Fibroblast of mammary gland (primary cell): ENCODE measurements around the gene PUSL1.

Experiments used
- DNase-seq: peaks from one replicate; pipeline ENCODE4 v3.0.0-alpha.2; 2010; ENCODE audit warnings: low read depth
- H3K4me3 ChIP-seq: 2 replicates; pipeline ENCODE4 v1.5.1; 2011; ENCODE audit warnings: low read depth, mild to moderate bottlenecking, low read length, moderate library complexity; ENCODE audit not compliant: control insufficient read depth
- TF ChIP-seq, protein P1 (sequence below): conservative IDR thresholded peaks from 2 replicates; pipeline ENCODE4 v1.5.1; 2011; ENCODE audit warnings: low read depth, low read length, inconsistent platforms; ENCODE audit not compliant: control insufficient read depth, insufficient read depth

The PUSL1 gene

DNA sequence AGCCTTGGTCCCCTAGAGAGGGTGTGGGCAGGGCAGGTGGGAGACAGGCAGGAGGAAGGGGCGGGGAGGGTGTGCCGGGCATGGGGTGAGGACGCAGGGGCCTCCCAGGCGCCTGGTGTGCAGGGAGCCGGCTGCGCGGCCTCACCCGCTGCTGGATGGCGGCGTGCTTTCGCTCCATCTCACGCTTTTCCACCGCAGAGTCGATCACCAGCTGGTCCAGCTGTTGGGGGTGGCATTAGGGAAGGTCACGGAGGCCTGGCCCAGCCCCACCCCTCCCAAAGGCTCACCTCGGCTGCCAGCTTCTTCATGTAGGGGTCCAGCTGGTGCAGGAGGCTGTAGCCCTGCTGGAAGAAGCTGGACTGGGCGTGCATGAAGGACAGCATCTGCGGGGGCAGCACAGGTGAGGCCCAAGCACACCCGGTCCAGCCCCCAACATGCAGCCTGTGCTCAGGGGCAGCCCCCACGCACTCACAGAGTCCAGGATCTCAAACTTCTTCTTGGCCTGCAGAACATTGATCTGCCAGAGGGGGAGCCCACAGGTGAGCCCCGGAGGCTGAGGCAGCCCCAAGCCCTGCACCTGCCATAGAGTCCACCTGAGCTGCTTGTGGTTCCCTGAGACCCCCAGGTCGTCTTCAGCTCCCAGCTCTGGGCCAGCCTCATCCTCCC is 8.6 kb upstream of the PUSL1 start:
- TF ChIP-seq, protein P1, sequence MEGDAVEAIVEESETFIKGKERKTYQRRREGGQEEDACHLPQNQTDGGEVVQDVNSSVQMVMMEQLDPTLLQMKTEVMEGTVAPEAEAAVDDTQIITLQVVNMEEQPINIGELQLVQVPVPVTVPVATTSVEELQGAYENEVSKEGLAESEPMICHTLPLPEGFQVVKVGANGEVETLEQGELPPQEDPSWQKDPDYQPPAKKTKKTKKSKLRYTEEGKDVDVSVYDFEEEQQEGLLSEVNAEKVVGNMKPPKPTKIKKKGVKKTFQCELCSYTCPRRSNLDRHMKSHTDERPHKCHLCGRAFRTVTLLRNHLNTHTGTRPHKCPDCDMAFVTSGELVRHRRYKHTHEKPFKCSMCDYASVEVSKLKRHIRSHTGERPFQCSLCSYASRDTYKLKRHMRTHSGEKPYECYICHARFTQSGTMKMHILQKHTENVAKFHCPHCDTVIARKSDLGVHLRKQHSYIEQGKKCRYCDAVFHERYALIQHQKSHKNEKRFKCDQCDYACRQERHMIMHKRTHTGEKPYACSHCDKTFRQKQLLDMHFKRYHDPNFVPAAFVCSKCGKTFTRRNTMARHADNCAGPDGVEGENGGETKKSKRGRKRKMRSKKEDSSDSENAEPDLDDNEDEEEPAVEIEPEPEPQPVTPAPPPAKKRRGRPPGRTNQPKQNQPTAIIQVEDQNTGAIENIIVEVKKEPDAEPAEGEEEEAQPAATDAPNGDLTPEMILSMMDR = peak; percentile 23
- no peak overlapping the region for H3K4me3 ChIP-seq
- DNase-seq = no peak

DNA sequence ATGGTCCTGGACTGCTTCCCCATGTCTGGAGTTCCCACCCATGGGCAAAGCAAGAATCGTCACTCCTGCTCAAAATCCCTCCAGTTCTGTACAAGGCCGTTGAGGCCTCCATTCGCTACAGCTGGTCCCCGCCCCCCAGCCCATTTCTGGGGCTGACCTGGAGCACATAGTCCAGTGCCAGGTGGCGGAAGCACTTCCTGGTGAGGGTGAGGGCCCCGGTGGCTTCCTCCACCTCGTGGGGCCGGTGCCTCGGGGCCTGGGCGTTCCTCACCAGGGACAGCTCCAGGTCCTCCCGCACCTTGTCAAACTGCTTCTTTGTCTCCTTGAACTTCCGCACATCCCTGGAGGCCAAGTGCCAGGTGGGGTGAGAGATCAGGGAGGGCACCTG is 8.1 kb upstream of the PUSL1 start:
- no peak for DNase-seq
- TF ChIP-seq, protein P1 = no peak
- no peak overlapping the region for H3K4me3 ChIP-seq

DNA sequence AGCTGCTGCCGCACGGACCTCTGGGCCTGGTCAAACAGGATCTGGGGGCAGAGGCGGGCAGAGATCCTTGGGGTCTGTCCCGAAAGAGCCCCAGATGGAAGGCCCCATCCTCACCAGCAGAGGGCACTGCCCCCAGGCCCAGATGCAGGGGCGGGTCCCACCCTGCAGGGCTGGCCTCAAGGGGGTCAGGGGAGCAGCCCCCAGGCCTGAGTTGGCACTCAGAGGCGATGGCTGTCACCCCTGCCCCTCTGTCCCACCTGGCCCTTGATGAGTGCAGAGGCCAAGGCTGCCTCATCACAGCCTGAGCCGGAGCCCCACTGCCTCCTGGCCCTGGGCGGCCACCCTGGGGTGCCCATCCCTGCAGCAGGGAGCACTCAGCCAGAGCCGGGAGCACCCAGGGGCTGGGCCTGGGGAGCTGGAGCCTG is 6.4 kb upstream of the PUSL1 start:
- TF ChIP-seq, protein P1 = peak; percentile 37
- no peak overlapping the region for H3K4me3 ChIP-seq
- no peak for DNase-seq

DNA sequence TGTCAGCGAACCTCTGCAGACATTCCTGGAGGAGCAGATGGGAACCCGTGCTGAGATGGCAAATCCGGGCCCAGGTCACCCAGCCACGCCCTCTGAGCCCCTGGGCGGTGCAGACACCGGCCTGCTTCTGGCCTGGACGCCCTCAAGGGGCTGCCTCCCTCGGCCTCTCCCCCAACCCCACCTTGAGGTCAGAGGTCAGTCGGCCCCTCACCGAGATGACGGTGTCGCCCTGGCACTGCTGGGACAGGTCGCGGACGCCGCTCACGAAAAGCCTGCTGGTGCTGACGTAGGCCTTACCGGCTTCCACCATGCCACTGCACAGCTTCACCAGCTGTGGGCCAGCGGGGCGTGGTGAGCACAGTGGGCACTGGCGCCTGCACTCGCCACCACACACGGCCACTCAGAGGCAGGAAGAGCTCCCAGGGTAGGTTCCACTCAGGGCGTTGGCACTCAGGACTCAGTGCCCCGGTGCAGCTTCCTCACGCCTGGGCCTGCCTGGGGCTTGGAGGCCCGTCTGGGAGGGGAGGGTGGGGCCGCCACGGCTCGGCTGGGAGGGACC is 5.4 kb upstream of the PUSL1 start:
- DNase-seq = no peak
- H3K4me3 ChIP-seq = no peak overlapping the region
- TF ChIP-seq, protein P1 = no peak

DNA sequence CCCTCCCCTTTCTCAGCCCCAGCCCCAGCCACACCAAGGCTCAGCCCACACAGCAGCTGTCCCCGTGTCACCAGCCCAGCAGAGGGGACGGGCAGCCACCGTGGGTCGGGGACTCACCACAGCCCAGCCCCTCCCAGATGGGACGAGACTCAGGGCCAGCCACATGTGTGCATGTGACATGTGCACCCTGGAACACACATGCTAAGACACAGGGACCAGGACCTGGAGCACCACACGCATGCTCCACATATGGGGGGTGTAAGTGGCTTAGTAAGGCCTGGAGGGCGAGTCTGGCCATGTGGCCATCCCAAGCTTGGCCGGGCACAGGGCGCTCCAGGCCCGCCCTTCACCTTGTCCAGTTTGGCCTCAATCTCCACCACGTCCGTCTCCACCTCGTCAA is 4.7 kb upstream of the PUSL1 start:
- no peak for DNase-seq
- TF ChIP-seq, protein P1 = no peak
- no peak overlapping the region for H3K4me3 ChIP-seq

DNA sequence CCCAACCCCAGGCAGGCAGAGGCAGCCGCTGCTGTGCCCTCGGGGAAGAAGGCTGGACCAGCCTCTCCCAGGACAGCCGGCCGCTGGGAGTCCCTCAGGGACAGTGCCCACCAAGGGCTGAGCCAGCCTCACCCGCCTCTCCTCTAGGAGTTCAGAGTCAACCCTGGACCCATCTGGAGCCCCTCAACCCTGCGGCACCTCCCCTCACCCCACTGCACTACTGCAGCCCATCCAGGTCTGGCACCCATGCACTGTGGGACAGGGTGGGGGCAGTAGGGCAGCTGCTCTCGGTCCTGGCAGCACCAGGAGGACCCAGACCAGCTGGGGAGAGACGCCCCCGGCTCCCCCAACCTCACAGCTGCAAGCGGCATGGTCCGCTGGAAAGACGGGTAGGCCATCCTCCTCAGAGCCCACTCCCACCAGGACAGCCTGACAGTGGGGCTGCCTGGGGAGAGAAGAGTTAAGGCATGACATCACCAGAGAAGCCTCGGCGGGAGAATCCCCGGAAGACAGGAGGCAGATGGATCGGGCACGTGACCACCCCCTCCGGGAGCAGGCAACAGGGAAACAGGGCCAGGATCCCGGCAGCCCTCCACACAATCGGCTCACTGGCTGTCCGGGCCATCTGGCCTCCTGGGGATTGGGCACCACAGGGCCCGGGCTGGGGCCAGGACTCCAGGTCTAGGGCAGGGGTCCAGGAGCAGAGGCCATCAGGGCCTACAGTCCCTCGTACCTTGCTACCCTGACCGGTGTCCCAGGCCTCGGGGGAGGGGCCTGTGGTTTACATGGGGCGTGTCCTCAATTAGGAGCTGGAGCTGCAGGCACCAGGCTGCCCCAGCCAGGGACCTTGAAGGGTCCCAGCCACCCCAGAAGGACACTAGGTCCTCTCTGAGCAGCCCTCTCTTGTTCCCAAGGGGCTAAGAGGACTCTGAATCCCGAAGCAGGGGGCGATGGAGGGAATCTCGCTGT is 3.8 kb upstream of the PUSL1 start:
- peak overlapping the region; percentile 62 for H3K4me3 ChIP-seq
- TF ChIP-seq, protein P1 = no peak
- DNase-seq = peak; percentile 77
